GM19463 (cell line): ENCODE data around the gene SLC6A19.

ENCODE experiments used
- ATAC-seq: cut with Tn5 transposase; IDR thresholded peaks from one replicate; pipeline ENCODE4 v1.9.1; 2021; ENCODE audit warnings: mild to moderate bottlenecking, moderate library complexity; ENCODE audit not compliant: unreplicated experiment

Gene SLC6A19

DNA sequence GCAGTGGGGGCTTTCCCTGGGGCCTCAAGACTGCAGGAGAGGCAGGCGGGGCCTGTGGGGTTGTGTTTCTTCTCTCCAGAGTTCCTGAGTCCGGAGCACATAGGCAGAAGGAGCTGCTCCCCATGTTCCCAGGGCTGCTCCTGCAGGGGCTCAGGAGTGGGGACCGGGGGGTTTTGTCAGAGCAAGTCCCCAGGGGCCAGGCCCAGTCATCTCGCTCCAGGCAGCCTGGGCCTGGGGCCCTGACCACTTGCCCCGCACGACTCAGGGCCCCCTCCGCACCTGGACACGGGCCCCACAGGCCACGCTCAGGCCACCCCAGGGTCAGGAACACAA, 22.0 kb upstream of the SLC6A19 start:
- no peak for ATAC-seq

DNA sequence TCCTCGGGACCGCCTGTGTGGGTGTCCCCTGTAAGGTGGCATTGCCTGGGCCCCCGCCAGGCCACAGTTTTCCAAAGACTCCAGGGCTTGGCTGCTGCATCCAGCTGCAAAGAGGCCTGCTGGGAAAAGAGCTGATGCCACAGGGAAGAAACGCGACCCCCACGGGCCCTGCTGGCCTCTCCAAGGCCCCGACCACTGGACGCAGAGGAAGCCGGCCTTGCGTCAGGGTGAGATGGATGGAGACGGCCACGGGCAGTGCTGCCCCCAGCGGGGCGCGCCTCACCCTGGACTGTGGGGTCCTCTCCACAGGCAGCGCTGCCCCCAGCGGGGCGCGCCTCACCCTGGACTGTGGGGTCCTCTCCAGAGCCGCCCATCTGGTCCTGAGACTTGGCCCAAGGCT, 21.3 kb upstream of the SLC6A19 start:
- no peak for ATAC-seq

DNA sequence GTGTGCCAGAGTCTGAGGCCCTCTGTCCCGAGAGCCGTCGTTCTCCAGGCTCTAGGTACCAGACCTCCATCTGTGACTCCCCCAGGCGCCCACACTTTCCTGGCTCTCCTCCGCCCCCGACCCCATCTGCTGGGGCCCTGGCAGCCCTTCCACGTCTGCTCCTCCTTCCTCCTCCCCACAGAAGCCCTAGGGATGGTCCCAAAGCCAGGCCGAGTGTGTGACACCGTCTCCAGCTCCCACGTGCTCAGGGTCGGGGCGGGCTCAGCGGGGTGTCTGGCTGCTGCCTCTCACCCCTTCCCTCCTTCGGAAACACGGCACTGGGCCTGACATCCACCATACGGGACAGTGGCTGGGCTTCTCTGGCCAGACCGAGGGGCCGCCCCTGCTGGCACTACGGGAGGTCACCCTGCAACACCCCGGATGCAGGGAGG, 20.5 kb upstream of the SLC6A19 start:
- no peak for ATAC-seq

DNA sequence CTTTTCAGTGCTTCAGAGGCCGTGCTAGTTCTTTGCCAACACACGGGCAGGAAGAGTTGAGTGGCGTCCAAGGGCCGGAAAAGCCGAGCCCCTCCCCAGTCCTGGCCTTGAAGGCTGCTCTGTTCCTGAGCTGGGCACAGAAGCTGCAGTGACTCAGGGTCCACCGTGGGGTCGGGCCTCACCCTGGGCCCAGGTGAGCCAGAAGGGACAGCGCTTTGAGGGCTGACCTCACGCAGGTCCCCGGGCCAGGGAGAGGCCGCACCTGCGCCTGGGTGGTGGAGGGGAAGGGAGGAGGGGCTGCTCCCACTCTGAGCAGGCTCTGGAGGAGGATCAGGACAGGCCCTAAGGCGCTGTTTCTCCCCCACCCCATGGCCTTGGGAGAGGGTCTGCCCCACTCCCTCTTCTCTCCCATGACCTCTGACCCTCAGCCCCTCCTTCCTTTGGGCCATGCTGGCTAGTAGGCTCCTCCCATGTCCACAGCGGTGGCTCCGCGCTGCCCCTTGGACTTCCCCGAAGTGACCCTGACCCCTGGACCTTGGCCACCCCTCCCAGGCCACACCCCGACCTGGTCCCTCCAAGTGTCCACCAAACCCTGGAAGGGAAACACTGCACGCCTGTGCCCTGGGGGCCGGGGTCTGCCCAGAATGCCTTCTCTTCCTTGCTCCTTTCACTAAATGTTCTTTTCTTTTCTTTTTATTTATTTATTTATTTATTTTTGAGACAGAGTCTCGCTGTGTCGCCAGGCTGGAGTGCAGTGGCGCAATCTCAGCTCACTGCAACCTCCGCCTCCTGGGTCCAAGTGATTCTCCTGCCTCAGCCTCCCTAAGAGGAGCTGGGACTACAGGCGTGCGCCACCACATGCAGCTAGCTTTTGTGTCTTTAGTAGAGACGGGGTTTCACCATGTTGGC, 19.7 kb upstream of the SLC6A19 start:
- no peak for ATAC-seq

DNA sequence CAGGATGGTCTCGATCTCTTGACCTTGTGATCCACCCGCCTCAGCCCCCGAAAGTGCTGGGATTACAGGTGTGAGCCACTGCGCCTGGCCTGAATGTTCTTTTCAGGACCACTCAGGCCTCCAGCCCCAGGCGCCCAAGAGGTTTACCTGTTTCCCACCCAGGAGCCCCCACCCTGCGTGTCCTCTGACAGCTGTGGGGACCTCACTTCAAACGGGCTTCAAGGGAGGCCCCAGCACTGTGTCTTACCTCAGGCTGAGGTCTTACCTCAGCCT, 19.1 kb upstream of the SLC6A19 start:
- no peak for ATAC-seq

DNA sequence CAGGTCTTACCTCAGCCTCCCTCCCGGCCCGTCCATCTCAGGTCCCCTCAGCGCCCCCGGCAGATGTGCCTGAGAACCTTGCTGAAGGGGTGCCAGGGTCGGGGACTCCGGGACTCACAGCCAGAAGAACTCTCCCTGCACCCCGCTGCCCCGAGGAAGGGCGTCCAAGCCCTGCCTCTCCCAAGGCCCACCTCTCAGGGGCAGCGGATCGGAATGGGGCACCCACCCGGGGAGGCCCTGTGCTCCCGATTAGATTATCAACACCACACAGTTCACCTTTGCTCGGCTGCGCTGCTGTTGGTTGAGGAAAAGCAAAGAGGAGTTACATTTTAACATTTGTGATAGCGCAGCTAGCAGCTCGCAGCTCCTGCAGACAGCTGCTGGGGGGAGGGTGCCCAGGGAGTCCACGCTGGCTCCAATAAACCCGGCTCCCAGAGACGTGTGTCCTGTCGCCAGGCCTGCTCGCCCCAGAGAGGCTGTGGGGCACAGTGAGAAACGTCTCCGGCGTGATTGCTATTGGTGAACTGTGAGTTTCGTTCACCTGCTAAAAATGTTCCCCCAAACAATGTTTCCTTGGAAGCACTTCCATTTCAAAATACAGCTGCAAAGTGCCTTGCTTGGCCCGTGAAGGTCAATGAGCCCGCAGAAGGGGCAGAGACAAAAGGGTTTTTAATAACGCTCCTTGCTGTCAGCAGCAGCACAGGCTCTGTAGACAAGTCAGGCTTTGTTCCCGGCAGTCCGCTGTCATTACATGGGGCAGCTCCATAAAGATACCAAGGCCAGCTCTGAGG, 18.6 kb upstream of the SLC6A19 start:
- no peak for ATAC-seq

DNA sequence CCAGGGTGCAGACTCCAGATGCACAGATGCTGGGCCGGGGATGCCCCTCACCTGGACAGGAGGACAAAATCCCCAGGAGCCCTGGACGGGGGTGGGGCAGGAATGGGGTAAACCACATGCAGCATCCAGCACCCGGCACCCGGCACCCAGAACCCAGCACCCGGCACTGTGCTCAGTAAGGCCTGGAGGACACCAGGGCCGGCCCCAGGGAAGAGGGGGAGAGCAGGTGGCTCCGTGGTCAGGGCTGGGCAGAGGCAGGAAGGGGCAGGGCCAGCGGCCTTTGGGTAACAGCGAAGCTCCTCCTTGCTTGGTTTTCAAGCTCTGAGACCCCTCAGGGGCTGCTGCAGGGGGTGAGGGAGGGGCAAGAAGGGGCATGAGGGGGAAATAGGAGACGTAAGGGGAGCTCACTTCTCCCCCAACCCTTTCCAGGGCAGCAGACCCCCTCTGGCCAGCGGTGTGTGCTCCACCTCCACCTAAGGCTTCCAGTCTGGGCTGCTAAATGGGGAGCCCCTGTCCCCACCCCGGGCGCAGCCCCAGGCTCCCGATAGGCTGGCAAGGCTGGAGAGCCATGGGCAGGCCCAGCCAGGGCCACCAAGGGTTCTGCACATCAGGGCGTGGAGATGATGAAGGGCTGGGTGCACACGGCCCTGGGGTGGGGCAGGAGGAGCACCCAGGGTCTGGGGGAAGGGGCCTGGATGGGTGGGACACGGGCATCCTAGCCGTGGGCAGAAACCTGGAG, 17.8 kb upstream of the SLC6A19 start:
- no peak for ATAC-seq

DNA sequence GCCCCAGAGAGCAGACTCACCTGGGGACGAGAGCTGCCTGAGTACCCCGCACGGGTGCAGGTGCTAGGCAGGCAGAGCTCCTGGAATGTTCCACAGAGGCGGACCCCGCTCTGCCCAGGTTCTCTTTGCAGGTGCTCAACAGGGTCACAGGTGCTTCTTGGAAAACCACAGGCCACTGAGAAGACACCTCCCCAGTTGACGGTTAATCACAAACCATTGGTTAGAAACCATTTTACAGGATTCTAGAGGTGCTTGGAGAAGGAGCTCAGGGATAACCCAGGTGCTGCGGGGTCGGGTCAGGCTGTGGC, 17.3 kb upstream of the SLC6A19 start:
- no peak for ATAC-seq

DNA sequence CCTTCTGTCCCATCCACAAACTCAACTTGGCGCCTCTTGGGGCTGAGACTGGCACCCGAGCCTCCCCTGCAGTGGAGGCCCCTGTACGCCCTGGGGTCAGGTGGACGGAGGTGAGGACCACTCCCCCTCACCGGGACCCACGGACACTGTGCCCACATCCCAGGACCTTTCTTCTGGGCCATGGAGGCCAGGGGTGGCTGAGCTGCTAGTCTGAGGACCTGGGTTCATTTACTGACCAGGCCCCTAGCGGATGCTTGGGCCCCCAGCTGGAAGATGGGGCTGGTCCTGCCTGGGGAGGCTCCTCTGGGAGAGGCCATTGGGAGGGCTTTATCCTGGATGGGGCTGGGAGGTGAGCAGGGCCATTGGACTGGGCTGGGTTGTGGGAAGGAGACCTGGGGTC, 16.9 kb upstream of the SLC6A19 start:
- ATAC-seq = no peak

DNA sequence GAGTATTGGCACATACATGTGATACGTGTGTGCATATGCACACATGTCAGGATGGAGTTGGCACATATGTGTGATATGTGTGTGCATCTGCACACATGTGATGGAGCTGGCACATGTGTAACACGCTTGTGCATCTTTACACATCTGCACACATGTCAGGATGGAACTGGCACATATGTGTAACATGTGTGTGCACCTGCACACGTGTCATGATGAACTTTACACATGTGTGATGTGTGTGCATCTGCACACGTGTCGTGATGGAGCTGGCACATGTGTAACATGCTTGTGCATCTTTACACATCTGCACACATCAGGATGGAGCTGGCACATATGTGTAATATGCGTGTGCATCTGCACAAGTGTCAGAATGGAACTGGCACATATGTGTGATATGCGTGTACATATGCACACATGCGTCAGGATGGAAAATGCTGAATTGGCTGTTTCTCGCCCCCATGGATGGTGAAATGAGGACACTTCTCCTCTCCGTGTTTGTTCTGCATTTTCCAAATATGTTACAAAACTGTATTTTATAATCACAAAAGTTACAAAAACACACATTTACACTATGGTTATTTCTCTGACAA, 16.3 kb upstream of the SLC6A19 start:
- ATAC-seq = no peak

DNA sequence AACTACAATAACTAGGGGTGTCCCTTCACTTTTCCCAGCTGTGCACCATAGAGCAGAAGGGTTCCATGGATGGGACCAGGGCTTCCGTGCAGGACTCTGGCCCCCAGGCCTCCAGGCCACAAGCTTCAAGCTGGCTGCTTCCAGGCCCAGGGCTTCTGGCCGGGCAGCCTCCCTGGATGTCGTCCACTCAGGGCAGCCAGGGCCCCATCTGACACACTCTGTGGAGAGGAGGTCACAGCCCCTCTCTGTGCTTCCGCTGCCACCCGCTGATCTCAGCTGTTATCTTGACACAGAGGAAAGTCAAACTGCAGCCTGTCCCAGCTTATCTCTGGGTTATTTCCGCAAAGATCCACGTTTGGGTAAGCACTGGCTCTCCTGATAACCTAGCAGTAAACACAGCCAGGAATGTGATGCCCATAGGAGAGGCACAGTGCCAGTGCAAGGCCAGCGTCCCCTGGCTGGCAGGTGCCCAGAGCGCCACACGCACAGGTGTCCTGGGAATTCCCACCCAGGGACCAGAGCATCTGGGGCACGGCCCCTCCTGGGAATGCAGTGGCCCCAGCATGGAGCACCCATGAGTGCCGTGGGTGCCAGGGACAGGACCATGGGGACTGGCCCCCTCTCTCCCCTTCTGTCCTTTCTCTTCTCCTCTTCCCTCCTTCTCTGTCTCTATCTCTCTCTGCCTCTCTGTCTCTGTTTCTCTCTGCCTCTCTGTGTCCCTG, 15.6 kb upstream of the SLC6A19 start:
- ATAC-seq = no peak

DNA sequence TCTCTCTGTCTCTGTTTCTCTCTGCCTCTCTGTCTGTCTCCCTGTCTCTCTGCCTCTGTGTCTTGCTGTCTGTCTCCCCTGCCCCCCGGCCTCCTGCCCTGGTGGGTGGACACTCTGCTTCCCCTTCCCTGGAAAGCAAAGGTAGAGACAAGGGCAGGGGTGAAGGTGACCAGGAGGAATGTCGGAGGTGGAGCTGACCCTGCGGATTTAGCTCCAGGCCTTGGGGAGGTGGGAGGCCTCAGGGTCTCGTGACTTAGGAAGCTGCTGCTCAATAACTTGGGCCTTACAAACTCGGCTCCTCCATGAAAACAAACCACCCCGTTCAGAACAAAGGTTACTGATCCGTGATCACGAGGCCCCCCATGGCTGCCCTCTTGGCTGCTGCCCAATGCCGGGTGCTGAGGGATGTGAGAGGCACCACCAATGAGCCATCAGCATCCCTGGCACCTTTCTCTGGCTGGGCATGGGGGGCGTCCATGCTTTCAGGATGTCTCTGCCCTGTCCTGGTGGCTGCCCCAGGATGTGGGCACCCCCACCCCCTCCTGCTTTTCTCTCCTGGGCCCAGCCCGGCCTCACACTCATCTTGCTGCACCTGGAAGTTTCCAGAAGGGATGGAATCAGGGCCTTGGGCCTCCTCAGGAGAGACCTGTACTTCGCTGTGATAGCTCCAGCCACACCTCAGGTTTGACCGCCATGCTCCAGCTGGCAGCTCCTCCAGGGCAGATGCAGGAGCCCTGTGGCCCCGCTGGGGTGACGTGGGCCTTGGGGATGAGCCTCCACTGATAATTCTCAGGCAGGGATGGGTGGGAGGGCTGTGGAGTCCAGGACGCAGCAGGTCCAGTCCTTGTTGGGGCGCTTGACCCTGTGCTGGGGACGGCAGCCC, 14.8 kb upstream of the SLC6A19 start:
- no peak for ATAC-seq

DNA sequence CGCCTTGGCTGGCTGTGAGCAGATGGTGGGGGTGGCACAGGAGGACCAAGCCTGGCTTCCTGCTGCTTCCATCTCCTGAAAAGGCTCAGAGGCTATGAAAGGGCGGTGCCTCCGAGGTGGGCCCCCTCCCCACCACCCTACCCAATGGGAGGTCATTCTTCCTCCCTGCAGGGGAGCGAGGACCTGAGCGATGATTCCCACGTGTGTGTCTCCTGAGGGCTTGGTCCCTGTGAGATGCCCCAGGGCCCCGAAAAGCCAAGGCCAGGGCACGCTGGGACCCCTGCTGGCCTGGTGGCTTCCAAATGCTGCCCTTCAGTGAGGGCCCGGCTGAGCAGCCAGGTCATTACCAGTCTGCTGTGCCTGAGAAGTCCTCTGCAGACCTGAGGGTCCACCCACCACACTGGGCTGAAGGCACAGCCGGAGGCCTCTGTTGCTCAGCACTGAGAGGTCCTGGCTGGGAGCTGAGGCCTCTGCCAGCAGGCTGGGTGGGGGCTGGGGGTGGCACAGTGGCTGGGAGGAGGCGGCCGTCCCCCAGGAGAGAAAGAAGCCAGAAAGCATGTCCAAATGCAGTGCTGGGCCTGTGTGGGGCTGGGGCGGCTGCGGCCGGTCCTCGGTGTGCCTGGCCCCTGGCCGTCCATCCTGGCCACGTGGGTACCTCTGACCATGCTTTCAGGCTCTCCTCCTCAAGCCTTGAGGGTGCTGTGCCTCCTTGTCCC, 14.0 kb upstream of the SLC6A19 start:
- ATAC-seq = no peak

DNA sequence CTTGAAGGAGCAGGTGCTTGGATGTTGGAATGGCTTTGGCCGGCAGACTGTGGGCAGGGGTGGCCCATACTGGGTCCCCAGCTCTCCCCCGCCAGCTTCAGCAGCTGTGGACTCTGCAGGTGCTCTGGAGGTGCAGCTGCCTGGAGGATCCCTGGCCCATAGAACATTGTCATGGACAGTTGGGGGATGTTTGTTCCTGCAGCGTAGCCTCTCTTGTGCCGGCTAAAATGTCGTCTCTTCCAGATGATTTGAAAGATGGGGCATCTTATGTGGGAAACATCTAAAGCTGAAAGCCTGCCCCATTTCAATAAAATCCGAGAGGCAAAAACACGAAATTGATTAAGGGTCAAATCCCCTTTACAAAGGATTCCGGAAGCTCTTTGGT, 13.5 kb upstream of the SLC6A19 start:
- no peak for ATAC-seq

DNA sequence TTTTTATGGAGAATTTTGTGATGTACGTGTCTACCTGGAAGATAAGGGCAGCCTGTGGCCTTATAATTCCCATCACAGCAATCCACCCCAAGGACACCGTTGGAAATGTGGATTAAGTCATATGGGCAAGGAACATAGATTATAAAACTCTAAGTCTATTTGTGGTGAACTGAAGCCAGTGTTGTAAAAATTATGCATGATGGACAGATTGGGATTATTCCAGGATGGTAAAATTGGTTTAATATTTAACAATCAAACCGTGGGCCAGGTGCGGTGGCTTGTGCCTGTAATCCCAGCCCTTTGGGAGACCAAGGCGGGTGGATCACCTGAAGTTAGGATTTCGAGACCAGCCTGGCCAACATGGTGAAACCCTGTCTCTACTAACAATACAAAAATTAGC, 12.9 kb upstream of the SLC6A19 start:
- ATAC-seq = no peak

DNA sequence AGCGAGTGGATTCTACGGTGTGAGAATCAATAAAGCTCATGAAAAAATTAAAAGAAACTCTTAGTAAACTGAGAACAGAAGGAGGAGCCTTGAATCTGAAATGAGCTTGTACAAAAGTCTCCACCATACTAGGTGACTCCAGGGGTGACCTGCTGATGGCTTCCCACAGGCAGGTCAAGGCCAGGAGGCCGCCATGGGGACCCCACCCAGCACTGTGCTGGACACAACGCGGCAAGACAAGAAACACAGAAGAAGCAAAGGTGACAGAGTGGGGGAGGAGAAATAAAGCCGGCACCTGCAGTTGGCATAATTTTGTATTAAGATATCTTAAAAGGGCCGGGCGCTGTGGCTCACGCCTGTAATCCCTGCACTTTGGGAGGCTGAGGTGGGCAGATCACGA, 12.1 kb upstream of the SLC6A19 start:
- ATAC-seq = no peak

DNA sequence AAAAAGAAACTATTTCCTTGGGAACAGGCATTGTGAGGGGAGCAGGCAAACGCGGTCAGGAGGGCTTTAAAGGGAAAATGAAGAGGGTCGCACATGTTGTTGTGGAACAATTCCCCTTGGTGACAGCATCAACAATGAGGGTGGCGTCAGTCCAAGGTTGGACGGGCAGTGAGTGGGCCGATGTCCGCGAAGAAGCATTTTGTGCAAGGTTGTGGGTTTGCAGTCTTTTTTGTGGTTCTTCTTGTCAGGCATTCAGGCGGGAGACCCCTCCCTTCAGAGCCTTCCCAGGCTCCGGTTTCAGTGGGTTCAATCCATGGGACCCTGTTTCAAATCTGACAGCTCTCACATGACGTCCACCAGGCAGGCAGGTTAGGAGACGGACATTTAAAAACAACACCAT, 11.1 kb upstream of the SLC6A19 start:
- no peak for ATAC-seq

DNA sequence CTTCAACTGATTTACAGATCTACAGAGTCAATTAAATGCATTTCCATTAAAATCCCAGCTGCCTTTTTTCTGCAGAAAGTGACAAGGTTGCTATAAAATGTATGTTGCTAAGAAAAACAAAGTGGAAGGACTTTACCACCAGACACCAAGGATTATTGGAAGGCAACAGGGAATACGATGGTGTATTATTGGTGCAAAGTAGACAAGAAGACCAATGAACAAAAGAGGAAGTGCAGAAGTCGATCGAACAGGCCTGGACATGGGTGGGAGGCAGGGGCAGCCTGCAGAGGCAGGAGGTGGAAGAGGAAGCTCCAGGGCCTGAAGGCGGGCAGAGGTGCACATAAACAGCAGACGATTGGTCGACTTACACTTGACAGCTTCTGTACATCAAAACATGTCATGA, 10.6 kb upstream of the SLC6A19 start:
- no peak for ATAC-seq

DNA sequence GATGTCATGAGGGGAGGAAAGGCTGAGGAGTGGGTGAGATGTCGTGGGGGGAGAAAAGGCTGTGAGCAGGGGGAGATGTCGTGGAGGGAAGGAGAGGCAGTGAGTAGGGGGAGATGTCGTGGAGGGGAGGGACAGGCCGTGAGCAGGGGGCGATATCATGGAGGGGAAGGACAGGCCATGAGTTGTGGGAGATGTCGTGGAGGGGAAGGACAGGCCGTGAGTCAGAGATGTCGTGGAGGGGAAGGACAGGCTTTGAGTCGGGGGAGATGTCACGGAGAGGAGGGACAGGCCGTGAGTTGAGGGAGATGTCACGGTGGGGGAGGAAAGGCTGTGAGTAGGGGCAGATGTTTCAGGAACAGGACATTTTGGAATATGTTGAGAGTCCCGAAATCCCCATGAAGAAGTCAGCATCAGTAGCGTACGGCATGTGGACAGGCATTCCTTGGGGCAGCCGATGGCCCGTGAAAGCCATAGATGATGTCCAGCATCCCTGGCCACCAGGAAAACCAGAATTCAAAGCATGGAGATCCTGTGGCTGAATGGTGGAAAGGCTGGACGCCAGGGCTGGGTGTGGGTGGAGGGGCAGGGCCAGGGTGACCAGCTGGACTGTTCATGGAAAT, 8.3 kb upstream of the SLC6A19 start:
- no peak for ATAC-seq
